Calu3 (cell line): ENCODE results near the gene DERA. TPM values are rescaled to one million over a fixed set of nuclear protein-coding genes. Genes with fewer than 3 reads are reported as not detected.
A peak's percentile ranks its signal among the peaks of the same experiment; 100 is the strongest.

Experiments used
- BruUV-seq: library from RNA; stranded (reverse); fragments of 400-500 nt; replicated peaks from 2 replicates; lab custom pipeline; 2021; lab: Mats Ljungman, UMichigan
- CTCF ChIA-PET: fragments of 300-600 bp; sonication (Branson Sonifier 250); formaldehyde crosslinking; loops from one replicate; lab custom pipeline; 2022; ENCODE audit warnings: antibody characterized with exemption; lab: Charles Lee
- DNase-seq: peaks from one replicate; pipeline ENCODE4 v3.0.0; 2022
- H3K27ac Mint-ChIP-seq: one replicate; pipeline ENCODE4 v1.8.0; 2022; ENCODE audit warnings: mixed read lengths; ENCODE audit not compliant: unreplicated experiment
- H3K27me3 Mint-ChIP-seq: one replicate; pipeline ENCODE4 v1.8.0; 2022; ENCODE audit warnings: mixed read lengths; ENCODE audit not compliant: unreplicated experiment
- H3K36me3 Mint-ChIP-seq: one replicate; pipeline ENCODE4 v1.8.0; 2022; ENCODE audit warnings: mild to moderate bottlenecking, moderate library complexity, mixed read lengths; ENCODE audit not compliant: insufficient read depth, unreplicated experiment
- H3K4me1 Mint-ChIP-seq: one replicate; pipeline ENCODE4 v1.8.0; 2022; ENCODE audit warnings: mild to moderate bottlenecking, low read depth, mixed read lengths; ENCODE audit not compliant: unreplicated experiment
- H3K4me3 Mint-ChIP-seq: one replicate; pipeline ENCODE4 v1.8.0; 2022; ENCODE audit warnings: mild to moderate bottlenecking, low read depth, moderate library complexity, mixed read lengths; ENCODE audit not compliant: unreplicated experiment
- H3K9me3 Mint-ChIP-seq: one replicate; pipeline ENCODE4 v1.8.0; 2022; ENCODE audit warnings: low read depth, mixed read lengths; ENCODE audit not compliant: unreplicated experiment
- intact Hi-C: fragments of 100-400 bp; cut with micrococcal nuclease; formaldehyde crosslinking; loops from one replicate; pipeline ENCODE4 v1.10.0; 2022; ENCODE audit not compliant: unreplicated experiment
- total RNA-seq: library from RNA; stranded (reverse); gene quantifications from 2 replicates; pipeline ENCODE4 v1.2.3, GENCODE V29; 2022
- TF ChIP-seq, protein P1 (sequence below): fragments of 200-600 bp; IDR thresholded peaks from one replicate; pipeline ENCODE4 v1.8.0; 2022; ENCODE audit warnings: antibody characterized with exemption; ENCODE audit not compliant: unreplicated experiment

Gene DERA
- total RNA-seq, 1 experiment from 2014 or later, result 29.8 TPM

GRCh38 chr12:15896867-15897266 is 14.3 kb upstream of the DERA start:
- no peak for DNase-seq
- H3K27me3 Mint-ChIP-seq, result no peaks in the 10 kb centered on the region
- H3K4me1 Mint-ChIP-seq, result no peaks in the 10 kb centered on the region
- H3K36me3 Mint-ChIP-seq, result peaks cover 46% of the 10 kb centered on the region
- no peaks in the 10 kb centered on the region for H3K9me3 Mint-ChIP-seq
- BruUV-seq, result no TSS peak
- intact Hi-C loops, result loop anchor here (5.0 kb wide), 1 partner anchor 365 kb away; no protein-coding TSS in a partner anchor
- no peak overlapping the region for H3K27ac Mint-ChIP-seq
- TF ChIP-seq, protein P1, sequence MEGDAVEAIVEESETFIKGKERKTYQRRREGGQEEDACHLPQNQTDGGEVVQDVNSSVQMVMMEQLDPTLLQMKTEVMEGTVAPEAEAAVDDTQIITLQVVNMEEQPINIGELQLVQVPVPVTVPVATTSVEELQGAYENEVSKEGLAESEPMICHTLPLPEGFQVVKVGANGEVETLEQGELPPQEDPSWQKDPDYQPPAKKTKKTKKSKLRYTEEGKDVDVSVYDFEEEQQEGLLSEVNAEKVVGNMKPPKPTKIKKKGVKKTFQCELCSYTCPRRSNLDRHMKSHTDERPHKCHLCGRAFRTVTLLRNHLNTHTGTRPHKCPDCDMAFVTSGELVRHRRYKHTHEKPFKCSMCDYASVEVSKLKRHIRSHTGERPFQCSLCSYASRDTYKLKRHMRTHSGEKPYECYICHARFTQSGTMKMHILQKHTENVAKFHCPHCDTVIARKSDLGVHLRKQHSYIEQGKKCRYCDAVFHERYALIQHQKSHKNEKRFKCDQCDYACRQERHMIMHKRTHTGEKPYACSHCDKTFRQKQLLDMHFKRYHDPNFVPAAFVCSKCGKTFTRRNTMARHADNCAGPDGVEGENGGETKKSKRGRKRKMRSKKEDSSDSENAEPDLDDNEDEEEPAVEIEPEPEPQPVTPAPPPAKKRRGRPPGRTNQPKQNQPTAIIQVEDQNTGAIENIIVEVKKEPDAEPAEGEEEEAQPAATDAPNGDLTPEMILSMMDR, result no peak
- CTCF ChIA-PET, result no interaction called here
- H3K4me3 Mint-ChIP-seq, result no peak overlapping the region

GRCh38 chr12:15897433-15897832 is 13.7 kb upstream of the DERA start:
- Mint-ChIP-seq H3K36me3 (peaks cover 51% of the 10 kb centered on the region), H3K4me1 (no peaks in the 10 kb centered on the region), H3K27ac (no peak overlapping the region), H3K27me3 (no peaks in the 10 kb centered on the region), H3K9me3 (no peaks in the 10 kb centered on the region), H3K4me3 (no peak overlapping the region)
- no peak for DNase-seq
- BruUV-seq, result no TSS peak
- intact Hi-C loops, result loop anchor here (5.0 kb wide), 1 partner anchor 365 kb away; no protein-coding TSS in a partner anchor
- CTCF ChIA-PET, result no interaction called here
- TF ChIP-seq, protein P1, result no peak

DNA sequence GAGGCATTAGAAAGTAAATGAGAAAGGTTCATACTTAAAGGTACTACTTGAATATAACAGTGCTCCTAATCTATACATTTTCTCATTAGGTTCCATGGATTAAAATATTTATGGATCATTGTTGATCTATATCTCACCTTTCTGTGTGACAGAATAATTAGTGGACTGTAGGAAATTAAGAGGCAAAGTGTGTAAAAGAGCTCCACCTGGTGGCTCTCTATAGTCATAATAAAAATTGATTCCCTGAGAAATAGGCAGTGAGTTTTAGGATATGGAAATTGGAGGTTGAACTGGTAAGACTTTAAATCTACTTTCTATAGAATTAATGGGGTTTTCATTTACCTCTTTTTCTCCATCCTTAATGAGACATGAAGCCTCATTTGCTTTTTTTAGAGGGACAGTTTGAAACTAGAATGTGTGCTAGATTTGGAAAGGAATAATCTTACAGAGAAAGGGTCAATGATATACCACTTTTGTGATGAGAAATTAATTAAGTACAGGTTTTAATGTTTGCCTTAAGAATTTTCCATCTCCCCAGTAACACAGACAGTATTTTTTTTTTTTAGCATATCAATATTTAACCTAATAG is 11.8 kb upstream of the DERA start:
- TF ChIP-seq, protein P1, result peak; percentile 55
- no TSS peak for BruUV-seq
- Mint-ChIP-seq H3K36me3 (peaks cover 52% of the 10 kb centered on the region), H3K27ac (no peak overlapping the region), H3K4me1 (no peaks in the 10 kb centered on the region), H3K4me3 (no peak overlapping the region), H3K9me3 (no peaks in the 10 kb centered on the region), H3K27me3 (no peaks in the 10 kb centered on the region)
- CTCF ChIA-PET, result interaction anchor here (0.7 to 1.3 kb wide), 5 partner anchors 9 to 367 kb away, joined by 3 to 4 read pairs (median 3); partner anchors contain the start of gene DERA
- no peak for DNase-seq
- intact Hi-C loops, result loop anchor here (5.0 kb wide), 1 partner anchor 367 kb away; no protein-coding TSS in a partner anchor

GRCh38 chr12:15904378-15904920 is 6.7 kb upstream of the DERA start:
- Mint-ChIP-seq H3K4me1 (no peaks in the 10 kb centered on the region), H3K27ac (no peak overlapping the region), H3K36me3 (peaks cover 28% of the 10 kb centered on the region), H3K4me3 (no peak overlapping the region), H3K9me3 (no peaks in the 10 kb centered on the region), H3K27me3 (no peaks in the 10 kb centered on the region)
- intact Hi-C loops, result no loop called here
- no peak for DNase-seq
- CTCF ChIA-PET, result no interaction called here
- TF ChIP-seq, protein P1, result no peak
- BruUV-seq, result no TSS peak
